G401 (cell line): ENCODE measurements around the gene TANK. TPM values are rescaled to one million over a fixed set of nuclear protein-coding genes. Genes with fewer than 3 reads are reported as not detected.
"Not testable (repeated sequence)": the region's sequence is repeated elsewhere in the genome, so short reads cannot be mapped to it uniquely, and the experiment has no call there.

Experiments
- DNase-seq: peaks from one replicate; pipeline ENCODE4 v3.0.0-alpha.2; 2015; ENCODE audit warnings: low spot score
- in situ Hi-C: cut with HindIII; loops from 2 replicates; pipeline ENCODE4 v1.10.0; 2016; ENCODE audit warnings: low sequenced_read_pairs, mixed read lengths
- total RNA-seq: library from RNA; depleted of rRNA; stranded (reverse); fragments of >200 nt; shearing (Covaris generic); gene quantifications from 2 replicates; pipeline ENCODE4 v1.2.3, GENCODE V29; 2014

TANK gene
- total RNA-seq, 1 experiment from 2014 or later: 41.4 TPM

GRCh38 chr2:161243905-161244304 is 83.7 kb downstream of the TANK start:
- DNase-seq: no peak
- in situ Hi-C loops: no loop called here

- DNase-seq, in situ Hi-C loops: not testable (repeated sequence)
Observed at GRCh38 chr2:161244387-161245260, 84.4 kb downstream of the TANK start.

GRCh38 chr2:161245261-161245553 is 85.0 kb downstream of the TANK start:
- in situ Hi-C loops: no loop called here
- DNase-seq: no peak

GRCh38 chr2:161245671-161246070 is 85.4 kb downstream of the TANK start:
- in situ Hi-C loops: no loop called here
- no peak for DNase-seq

GRCh38 chr2:161246281-161246680 is 86.1 kb downstream of the TANK start:
- in situ Hi-C loops: no loop called here
- DNase-seq: no peak

GRCh38 chr2:161250864-161251436 is 90.7 kb downstream of the TANK start:
- in situ Hi-C loops: no loop called here
- DNase-seq: peak; percentile 67

GRCh38 chr2:161257123-161257952 is 97.1 kb downstream of the TANK start:
- DNase-seq: no peak
- in situ Hi-C loops: no loop called here

GRCh38 chr2:161265874-161266273 is 105.6 kb downstream of the TANK start:
- in situ Hi-C loops: no loop called here
- no peak for DNase-seq

GRCh38 chr2:161269111-161269510 is 108.9 kb downstream of the TANK start:
- no peak for DNase-seq
- in situ Hi-C loops: no loop called here

- peak; percentile 74 for DNase-seq
- in situ Hi-C loops: no loop called here
Observed at GRCh38 chr2:161273038-161273760, 113.0 kb downstream of the TANK start.

- in situ Hi-C loops: not testable (repeated sequence)
- peak; percentile 26 for DNase-seq
Observed at GRCh38 chr2:161278564-161279229, 118.5 kb downstream of the TANK start.

- DNase-seq, in situ Hi-C loops: not testable (repeated sequence)
Observed at GRCh38 chr2:161279230-161279815, 119.1 kb downstream of the TANK start.

GRCh38 chr2:161280906-161281323 is 120.7 kb downstream of the TANK start:
- in situ Hi-C loops: not testable (repeated sequence)
- DNase-seq: peak; percentile 29

- DNase-seq, in situ Hi-C loops: not testable (repeated sequence)
Observed at GRCh38 chr2:161281615-161282310, 121.5 kb downstream of the TANK start.

- DNase-seq, in situ Hi-C loops: not testable (repeated sequence)
Observed at GRCh38 chr2:161282311-161282644, 122.0 kb downstream of the TANK start.

- DNase-seq: no peak
Observed at GRCh38 chr2:161283926-161284325, 123.7 kb downstream of the TANK start.

More at GRCh38 chr2:161283926-161284325, 123.7 kb downstream of the TANK start:
- in situ Hi-C loops: no loop called here
